Fibroblast of the aortic adventitia (primary cell): Measurements from ENCODE around the gene OPCML. TPM values are rescaled to one million over a fixed set of nuclear protein-coding genes. Genes with fewer than 3 reads are reported as not detected.

Experiments
- DNase-seq: peaks from one replicate; pipeline ENCODE4 v3.0.0-alpha.2; 2010; ENCODE audit warnings: low read depth
- H3K4me3 ChIP-seq: 2 replicates; pipeline ENCODE4 v1.5.1; 2011; ENCODE audit warnings: low read depth, mild to moderate bottlenecking, control low read depth, low read length, moderate library complexity
- total RNA-seq: library from RNA; depleted of rRNA; stranded (reverse); fragments of >200 nt; gene quantifications from 2 replicates; pipeline ENCODE4 v1.2.3, GENCODE V29; 2012; ENCODE audit warnings: low replicate concordance
- TF ChIP-seq, protein P1 (sequence below): IDR thresholded peaks from 2 replicates; pipeline ENCODE4 v1.5.1; 2011; ENCODE audit warnings: mild to moderate bottlenecking, low read length, control low read depth, inconsistent platforms; ENCODE audit not compliant: insufficient read depth

The OPCML gene
- total RNA-seq, 1 donor: 0.18 TPM

DNA sequence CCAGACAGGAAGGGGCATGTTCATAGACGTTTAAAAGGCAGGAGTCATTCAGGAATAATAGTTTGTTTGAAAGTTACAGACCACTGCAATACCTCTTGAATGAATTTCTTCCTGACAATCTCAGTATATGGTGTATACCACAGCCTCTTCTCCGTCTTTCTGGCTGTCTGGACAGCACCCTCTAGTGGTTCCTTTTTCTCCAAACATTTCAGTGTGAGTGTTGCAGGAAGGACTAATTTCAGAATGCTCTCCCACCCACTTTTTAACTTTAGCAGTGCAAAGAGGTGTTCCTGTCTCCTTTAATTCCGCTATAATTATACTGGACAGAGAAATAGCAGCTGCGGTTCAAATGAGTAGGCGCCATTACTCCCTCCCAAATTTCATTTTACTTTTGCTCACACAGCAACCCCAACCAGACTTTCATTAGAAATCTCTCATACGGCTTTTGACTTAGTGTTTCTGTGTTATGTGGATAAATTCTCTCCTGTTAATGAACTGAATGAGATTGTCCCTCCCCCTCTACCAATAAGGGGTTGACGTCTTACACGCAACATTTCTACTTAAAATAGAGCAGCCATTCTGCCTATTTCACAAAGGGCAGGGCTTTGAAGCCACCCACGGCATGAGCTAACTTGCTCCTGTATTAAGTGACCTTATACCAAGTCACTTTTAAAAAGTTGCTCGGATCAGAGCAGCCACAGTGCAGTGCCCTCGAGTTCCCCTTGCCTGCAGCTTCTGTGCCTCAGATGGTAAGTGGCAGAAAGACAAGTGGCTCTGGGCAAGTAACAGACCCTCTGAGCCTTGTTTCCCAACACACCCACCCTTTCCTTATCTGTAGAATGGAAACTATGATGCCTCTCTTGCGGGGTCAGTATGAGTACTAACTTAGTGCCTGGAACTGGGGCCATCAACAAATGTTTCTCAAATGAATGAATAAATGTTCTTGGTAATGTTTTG, 368.6 kb downstream of the OPCML start:
- DNase-seq: peak; percentile 2
- H3K4me3 ChIP-seq: no peak overlapping the region
- TF ChIP-seq, protein P1, sequence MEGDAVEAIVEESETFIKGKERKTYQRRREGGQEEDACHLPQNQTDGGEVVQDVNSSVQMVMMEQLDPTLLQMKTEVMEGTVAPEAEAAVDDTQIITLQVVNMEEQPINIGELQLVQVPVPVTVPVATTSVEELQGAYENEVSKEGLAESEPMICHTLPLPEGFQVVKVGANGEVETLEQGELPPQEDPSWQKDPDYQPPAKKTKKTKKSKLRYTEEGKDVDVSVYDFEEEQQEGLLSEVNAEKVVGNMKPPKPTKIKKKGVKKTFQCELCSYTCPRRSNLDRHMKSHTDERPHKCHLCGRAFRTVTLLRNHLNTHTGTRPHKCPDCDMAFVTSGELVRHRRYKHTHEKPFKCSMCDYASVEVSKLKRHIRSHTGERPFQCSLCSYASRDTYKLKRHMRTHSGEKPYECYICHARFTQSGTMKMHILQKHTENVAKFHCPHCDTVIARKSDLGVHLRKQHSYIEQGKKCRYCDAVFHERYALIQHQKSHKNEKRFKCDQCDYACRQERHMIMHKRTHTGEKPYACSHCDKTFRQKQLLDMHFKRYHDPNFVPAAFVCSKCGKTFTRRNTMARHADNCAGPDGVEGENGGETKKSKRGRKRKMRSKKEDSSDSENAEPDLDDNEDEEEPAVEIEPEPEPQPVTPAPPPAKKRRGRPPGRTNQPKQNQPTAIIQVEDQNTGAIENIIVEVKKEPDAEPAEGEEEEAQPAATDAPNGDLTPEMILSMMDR: peak; percentile 27

DNA sequence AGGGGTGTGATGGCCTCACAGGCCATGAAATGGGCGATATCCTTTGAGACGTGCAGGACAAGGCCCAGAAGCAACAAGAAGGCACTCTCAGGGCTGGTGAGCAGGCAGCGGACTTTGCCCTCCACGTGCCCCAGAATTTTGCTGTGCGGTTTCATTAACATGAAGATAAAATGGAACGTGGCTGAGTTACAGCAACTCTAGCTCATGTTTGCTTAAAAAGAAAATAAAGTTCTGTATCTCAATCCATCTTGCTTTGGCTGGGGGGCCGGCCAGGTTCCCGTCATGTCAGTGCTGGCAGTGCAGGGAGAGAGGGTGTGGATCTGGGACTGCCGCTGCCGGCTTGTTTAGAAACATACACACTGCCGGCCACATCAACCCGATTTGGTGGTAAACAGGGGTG, 370.1 kb downstream of the OPCML start:
- TF ChIP-seq, protein P1: no peak
- DNase-seq: no peak
- H3K4me3 ChIP-seq: no peak overlapping the region

DNA sequence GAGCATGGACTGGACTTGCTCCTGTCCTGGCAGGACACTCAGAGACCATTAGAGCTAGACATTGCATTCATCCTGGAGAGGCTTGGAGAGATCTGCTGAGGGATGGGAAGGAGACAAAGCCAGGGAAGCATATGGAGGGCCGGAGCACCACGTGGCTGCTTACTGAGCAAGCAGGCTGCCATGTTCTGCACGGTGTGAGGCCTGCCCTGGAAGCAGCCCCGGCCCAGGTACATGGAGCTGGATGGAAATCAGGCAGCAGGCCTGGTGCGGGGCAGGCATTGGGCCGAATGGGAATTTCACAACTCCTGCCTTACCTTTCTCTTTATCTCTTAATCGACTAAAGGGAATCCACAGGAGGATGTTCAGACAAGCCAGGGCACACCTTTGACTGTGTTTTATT, 371.5 kb downstream of the OPCML start:
- no peak overlapping the region for H3K4me3 ChIP-seq
- DNase-seq: no peak
- TF ChIP-seq, protein P1: no peak

DNA sequence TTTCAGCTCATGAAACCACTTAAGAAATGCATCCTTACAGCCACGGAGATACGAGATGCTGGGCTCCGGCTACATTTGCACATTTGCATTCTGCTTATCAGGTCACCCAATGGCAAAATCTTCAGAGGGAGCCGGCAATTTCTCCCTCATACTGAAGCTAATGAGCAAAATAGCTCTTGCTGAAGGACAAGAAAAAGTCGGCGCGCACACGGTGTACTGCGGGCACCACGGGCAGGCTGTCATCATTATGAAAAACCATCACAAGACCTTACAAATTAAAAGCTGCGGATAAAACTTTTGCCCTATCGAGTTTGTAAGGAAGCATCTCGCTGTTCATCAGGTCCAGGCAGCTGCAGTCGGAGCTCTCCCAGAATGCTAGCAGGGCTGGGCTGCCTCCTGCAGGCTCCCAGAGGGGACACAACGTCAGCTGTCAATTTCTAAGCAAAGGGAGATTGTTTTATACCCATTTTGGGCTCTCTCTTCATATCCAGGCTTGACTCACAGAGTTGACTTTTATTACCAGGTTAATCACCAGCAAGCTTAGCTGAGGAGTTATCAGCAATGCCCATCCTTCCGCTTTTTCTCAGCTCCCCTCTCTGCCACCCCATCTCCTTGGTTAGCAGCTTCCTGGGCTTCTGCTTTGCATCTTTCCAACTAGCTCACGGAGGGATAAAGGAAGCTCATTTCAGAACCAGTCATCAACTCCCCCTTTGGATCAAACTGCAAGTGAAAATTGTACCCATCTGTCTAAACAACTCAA, 375.1 kb downstream of the OPCML start:
- TF ChIP-seq, protein P1: no peak
- DNase-seq: no peak

DNA sequence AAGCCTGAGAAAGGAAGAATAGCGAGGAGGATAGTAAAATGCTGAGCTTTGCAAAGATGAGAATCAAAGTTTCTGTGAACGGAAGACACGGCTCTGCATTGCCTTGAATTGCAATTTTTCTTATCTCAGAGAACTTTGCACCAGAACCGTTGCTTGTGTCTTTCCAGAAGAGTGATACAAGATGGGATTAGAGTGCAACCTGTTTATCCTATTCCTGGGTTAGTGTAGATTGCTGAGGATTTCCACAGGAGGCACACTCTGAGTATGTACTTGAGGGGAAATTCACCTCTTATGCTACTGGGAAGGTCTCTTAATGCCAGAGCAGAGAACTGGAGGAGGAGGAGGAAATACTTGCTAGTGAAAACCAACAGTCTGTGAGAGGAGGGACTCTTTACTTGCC, 377.5 kb downstream of the OPCML start:
- TF ChIP-seq, protein P1: no peak
- no peak for DNase-seq
- no peak overlapping the region for H3K4me3 ChIP-seq

More for the DNA sequence above, 375.1 kb downstream of the OPCML start:
- H3K4me3 ChIP-seq: no peak overlapping the region

DNA sequence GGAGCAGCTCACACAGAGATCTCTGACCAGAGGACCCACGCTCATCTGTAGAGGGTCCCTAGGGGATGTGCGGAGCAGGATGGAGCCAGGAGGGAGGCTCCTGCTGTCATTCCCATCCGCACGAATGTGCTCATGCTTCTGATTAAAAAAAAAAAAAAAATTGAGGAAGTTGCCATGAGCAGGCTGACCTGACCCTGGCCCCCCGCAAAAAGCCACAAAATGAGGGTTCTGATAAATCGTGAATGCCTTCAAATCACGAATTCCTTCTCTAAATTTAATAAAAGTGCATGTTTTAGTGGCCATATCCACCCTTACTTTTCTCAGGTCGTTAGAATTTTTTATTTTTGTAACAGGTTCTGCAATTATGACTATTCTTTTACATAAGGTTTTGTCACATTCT, 378.2 kb downstream of the OPCML start:
- DNase-seq: no peak
- TF ChIP-seq, protein P1: no peak
- H3K4me3 ChIP-seq: no peak overlapping the region
